SHP77 (cell line): ENCODE measurements around the gene CAMTA2.
"Not testable (repeated sequence)": the region's sequence is repeated elsewhere in the genome, so short reads cannot be mapped to it uniquely, and the experiment has no call there.

ENCODE experiments used
- DNase-seq, 2 experiments: peaks; one replicate each; lab custom pipeline; 2025; lab: John Stamatoyannopoulos, UW

Gene CAMTA2, protein sequence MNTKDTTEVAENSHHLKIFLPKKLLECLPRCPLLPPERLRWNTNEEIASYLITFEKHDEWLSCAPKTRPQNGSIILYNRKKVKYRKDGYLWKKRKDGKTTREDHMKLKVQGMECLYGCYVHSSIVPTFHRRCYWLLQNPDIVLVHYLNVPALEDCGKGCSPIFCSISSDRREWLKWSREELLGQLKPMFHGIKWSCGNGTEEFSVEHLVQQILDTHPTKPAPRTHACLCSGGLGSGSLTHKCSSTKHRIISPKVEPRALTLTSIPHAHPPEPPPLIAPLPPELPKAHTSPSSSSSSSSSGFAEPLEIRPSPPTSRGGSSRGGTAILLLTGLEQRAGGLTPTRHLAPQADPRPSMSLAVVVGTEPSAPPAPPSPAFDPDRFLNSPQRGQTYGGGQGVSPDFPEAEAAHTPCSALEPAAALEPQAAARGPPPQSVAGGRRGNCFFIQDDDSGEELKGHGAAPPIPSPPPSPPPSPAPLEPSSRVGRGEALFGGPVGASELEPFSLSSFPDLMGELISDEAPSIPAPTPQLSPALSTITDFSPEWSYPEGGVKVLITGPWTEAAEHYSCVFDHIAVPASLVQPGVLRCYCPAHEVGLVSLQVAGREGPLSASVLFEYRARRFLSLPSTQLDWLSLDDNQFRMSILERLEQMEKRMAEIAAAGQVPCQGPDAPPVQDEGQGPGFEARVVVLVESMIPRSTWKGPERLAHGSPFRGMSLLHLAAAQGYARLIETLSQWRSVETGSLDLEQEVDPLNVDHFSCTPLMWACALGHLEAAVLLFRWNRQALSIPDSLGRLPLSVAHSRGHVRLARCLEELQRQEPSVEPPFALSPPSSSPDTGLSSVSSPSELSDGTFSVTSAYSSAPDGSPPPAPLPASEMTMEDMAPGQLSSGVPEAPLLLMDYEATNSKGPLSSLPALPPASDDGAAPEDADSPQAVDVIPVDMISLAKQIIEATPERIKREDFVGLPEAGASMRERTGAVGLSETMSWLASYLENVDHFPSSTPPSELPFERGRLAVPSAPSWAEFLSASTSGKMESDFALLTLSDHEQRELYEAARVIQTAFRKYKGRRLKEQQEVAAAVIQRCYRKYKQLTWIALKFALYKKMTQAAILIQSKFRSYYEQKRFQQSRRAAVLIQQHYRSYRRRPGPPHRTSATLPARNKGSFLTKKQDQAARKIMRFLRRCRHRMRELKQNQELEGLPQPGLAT

DNA sequence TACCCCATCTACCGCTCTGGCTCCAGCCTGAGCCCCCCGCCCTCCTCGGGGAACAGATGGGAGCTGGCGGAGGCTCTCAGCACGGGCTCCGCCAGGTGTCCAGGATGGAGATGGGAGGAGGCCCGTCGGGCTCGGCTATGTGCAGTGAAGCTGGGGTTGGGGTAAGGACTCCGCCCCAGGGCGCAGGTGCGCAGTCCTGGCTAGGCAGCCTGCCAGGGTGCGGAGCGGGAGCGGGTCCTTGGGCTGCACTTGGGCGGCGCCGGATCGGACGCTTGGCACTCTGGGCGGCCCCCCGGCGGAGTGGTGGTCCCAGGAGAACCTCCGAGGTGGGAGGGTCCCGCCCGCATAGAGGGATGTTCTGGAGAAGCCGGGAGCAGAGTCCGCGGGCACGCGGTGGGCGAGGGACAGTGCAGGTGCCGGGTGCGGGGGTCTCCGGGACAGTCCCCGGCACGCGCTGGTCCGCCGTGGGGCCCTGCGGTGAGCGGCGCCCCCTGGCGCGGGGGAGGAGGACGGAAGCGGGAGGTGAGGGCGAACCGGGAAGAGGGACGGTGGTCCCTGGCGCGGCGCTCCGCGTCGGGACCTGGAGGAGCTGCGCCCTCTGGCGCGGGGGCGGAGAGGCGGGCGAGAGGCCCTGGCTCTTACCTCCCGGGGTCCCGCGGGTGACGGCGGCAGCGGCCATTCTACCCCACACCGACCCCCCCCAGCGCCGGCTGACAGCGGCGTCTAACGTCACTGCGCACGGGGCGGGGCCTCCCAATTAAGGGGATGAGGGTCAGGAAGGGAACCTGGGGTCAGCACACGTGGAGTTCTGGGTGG, at the start of gene CAMTA2:
Gene CAMTA2 (minus strand): TSS at position 725 of the 816 bp plus-strand sequence. CDS start 1,453 bp downstream, outside the sequence.
- peak; percentile 79 to 85 for DNase-seq

DNA sequence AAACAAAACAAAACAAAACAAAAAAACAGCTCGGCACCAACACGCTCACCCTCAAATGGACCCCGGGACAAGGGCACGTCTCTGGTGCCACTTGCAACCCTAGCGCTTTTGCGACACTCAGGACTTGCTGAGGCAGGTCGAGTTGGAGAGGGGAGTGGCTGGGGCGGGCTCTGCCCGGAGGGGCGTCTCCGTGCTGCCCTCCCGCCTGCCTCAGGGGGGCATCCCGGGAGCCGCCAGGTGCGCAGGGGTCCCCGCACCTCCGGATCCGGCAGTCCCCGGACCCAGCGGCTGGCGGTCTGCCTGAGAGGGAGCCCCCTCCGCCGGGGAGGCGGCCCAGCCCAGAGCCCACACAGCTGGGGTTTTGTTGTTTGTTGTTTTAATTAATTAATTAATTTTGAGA, 47.8 kb upstream of the CAMTA2 start, which contains the start of gene SLC52A1:
Gene SLC52A1 (minus strand): TSS at position 112 of the 400 bp plus-strand sequence. CDS start 820 bp downstream, outside the sequence.
- no peak for DNase-seq

DNA sequence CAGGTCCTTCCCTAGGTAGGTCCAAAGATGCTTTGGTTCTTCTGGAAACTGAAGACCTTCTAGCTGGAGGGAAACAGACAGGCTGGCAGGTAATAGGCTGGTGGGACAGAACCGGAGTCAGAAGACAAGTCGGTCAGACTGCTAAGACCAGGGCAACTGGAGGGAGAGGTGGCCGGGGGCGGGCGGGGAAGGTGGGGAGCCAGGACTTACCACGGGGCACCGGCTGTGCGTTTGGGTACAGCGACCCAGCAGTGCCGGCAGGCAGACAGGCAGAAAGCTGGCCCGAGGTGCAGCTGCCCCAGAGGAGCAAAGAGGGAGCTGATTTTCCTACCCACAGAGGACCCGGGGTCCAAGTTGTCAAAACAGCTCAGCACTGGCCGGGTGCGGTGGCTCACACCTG, 47.2 kb upstream of the CAMTA2 start:
- DNase-seq = no peak

DNA sequence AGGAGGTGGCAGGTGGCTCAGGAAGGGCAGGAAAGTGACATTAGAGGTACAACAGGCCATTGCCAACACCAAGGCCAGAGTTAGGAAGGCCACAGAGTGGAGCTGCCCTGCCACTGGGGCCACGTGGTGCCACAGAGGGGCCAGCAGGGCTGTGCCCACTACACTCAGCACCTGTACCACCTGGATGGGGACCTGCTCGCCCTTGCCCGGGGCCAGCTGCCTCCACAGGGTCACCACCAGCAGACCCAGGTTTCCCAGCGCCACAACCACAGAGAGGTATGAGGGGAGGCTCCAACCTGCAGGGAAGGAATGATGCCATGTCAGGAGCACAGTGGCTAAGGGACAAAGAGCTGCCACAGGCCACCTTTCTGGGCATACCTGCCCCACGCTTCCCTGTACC, 46.6 kb upstream of the CAMTA2 start:
- no peak for DNase-seq

DNA sequence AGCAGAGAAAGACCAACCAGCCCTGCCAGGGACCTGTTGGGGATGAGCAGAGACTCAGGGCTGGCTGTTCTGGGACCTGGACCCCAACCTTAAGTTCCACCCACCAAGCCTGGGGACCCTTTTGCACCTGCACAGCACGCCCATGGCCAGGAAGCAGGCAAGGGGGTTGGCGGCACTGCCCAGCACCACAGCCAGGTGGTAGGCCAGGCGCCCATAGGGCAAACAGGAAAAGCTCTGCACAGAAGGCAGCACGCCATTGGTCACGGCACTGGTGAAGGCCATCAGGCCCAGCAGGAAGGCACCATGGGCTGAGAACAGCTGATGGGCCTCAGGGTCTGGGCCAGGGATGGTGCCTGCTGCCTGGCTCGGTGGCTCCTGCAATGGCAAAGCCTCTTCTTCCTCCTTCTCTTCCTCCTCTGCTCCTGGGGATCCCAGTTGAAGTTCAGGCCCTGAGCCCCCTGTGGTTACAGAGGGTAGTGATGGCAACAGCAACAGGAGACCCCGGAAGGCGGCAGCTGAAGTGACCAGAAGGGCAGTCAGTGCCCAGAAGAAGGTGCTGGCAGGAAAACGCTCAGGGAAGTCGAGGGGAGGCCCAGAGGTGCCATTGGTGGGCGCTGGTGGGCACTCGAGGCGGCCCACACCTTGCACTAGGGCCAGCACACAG, 46.0 kb upstream of the CAMTA2 start:
- no peak for DNase-seq

DNA sequence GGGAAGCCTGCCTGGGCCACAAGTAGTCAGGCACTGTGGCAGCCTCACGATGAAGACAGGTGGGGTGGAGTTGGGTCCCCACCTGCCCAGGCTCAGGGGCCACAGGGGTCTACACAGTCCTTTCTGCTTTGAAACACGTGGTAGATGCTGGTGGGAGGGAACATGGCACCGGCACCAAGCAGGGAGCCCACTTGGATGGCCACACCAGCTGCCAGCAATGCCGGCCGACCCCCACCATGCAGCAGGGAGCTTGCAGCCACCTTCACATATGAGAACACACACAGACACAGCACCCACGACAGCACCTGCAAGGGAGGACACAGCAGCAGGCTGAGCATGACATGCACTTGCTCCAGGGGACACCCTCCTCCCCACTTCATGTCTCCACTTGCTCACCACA, 45.4 kb upstream of the CAMTA2 start:
- DNase-seq = no peak

DNA sequence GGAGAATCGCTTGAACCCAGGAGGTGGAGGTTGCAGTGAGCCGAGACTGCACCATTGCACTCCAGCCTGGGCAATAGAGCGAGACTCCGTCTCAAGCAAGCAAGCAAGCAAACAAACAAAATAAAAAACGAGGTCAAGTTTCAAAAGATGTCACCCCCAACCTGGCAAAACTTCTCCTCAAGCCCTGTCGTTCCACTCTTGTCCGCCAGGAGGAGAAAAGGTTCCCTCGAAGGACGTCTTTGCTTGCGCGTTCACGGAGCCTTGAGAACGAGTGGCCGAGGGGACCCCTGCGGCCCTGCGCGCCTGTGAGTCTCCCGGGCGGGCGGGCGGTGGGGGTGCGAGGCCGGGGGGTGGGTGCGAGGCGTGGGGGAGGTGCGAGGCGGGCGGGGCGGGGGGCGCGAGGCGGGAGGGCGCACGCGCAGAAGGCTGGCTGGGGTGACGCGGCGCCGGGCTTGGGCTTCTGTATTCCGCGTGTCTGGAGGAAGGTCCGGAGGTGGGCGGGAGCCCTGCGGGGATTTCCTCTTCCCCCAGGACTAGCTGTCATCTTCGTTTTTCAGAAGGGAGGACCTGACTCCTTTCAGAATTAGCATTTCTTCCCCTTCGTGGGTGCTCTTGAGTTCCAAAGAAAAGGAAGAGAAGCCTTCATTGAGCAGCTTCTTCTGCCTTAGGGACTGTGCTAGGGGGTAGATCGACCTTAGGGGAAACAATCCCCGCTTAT, 44.0 kb upstream of the CAMTA2 start:
- DNase-seq = peak; percentile 76 to 78

DNA sequence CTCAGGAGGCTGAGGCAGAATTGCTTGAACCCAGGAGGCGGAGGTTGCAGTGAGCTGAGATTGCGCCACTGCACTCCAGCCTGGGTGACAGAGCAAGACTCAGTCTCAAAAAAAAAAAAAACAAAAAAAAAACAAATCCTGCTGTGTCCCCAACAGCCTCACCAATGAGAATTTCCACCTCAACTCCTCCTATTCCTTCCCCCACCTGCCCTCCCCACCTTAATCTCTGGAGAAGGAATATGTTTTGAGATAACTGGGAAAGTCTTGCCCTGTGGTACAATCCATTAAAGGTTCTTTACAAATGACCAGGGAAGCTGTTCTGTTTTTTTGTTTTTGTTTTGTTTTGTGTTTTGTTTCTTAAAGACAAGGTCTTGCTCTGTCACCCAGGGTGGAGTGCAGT, 42.7 kb upstream of the CAMTA2 start:
- DNase-seq = not testable (repeated sequence)

DNA sequence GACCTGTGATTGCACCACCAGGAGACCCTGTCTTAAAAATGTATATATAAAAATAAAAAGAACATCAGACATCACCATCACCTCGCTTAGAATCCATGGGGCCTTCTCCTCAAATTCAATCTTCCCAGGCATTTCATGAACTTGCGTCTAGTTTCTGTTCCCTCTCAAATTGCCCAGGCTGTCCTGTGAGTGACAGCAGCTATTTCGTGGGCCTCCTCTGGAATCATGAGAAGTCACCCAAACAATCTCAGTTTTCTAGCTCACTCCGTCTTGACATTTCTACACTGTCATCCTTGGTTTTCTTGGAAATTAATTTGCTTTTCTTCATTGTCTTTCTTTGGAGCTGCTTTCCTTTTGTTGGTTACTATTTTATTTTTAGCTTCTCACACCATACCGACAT, 40.4 kb upstream of the CAMTA2 start:
- DNase-seq = no peak

DNA sequence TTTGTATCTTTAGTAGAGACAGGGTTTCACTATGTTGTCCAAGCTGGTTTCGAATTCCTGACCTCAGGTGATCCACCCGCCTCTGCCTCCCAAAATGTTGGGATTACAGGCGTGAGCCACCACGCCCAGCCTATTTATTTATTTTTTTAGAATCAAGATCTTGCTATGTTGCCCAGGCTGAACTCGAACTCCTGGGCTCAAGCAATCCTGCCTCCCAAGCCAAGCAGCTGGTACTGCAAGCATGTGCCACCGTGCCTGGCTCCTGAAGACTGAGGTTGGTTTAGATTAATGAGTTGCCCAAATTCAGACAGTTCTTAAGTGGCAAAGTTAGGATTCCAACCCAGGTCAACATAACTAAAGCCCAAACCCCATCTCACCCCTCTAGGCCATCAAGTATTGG, 39.8 kb upstream of the CAMTA2 start:
- DNase-seq = no peak

DNA sequence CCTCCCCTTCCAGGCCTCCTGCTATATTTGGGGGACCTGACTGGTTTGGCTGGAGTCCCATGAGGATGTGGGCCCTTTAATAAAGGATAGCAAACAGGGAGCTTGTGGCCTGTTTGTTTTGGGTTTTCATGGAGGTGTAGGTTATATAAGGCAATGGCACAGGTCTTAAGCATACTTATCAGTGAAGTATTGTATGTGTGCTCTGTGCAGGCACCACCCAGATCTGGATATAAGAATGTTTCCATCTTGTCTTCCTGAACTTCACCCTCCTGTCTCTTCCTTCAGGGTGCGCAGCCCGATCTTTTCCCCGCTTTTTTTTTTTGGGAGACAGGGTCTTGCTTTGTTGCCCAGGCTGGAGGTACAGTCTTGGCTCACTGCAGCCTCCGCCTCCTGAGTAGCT, 37.1 kb upstream of the CAMTA2 start:
- DNase-seq = no peak

DNA sequence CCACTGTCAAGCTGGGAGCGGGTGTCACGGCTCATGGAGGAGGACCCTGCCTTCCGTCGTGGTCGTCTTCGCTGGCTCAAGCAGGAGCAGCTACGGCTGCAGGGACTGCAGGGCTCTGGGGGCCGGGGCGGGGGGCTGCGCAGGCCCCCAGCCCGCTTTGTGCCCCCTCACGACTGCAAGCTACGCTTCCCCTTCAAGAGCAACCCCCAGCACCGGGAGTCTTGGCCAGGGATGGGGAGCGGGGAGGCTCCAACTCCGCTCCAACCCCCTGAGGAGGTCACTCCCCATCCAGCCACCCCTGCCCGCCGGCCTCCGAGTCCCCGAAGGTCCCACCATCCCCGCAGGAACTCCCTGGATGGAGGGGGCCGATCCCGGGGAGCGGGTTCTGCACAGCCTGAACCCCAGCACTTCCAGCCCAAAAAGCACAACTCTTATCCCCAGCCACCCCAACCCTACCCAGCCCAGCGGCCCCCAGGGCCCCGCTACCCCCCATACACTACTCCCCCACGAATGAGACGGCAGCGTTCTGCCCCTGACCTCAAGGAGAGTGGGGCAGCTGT, 36.2 kb upstream of the CAMTA2 start:
- DNase-seq = no peak

DNA sequence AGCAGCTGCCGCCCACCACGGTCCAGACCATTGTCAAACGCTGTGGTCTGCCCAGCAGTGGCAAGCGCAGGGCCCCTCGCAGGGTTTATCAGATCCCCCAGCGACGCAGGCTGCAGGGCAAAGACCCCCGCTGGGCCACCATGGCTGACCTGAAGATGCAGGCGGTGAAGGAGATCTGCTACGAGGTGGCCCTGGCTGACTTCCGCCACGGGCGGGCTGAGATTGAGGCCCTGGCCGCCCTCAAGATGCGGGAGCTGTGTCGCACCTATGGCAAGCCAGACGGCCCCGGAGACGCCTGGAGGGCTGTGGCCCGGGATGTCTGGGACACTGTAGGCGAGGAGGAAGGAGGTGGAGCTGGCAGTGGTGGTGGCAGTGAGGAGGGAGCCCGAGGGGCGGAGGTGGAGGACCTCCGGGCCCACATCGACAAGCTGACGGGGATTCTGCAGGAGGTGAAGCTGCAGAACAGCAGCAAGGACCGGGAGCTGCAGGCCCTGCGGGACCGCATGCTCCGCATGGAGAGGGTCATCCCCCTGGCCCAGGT, 34.8 kb upstream of the CAMTA2 start:
- DNase-seq = no peak

DNA sequence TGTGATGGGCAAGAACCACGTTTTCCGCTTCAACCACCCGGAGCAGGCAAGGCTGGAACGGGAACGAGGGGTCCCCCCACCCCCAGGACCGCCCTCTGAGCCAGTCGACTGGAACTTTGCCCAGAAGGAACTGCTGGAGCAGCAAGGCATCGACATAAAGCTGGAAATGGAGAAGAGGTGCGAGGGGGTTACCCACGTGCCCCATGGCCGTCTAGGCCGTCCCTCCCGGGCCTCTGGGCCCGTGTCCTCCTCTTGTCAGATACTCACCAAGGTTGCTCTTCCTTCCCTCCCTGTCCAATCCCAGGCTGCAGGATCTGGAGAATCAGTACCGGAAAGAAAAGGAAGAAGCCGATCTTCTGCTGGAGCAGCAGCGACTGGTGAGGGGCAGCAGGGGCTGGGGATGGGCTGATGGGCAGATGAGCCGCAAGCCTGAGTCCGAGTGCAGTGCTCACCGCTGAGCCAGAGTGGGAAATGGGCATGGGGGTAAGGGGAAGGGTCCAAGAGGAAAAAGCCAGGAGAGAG, 33.1 kb upstream of the CAMTA2 start:
- no peak for DNase-seq

DNA sequence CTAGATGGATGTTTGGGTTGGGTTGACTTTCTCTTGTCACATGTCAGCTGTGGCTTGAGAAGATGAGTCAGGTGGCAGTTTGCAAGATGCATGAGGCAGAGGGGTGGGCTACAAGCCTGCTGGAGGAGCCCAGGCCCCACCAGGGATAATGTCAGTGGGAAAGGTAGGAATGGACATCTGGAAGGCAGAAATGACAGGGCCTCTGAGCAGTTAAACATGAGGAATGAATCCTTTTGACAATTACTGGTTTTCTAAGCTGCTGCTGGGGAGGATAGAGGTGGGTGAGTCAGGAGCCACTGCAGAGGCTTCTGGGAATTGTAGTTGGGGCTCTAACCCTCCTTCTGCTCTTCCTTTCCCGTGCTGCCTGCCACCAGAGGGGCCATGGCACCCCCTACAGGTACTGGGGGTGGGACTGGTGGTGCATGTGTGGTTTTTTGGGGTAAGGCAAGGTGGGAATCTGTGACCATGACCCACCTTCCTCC, 32.0 kb upstream of the CAMTA2 start:
- DNase-seq = no peak

DNA sequence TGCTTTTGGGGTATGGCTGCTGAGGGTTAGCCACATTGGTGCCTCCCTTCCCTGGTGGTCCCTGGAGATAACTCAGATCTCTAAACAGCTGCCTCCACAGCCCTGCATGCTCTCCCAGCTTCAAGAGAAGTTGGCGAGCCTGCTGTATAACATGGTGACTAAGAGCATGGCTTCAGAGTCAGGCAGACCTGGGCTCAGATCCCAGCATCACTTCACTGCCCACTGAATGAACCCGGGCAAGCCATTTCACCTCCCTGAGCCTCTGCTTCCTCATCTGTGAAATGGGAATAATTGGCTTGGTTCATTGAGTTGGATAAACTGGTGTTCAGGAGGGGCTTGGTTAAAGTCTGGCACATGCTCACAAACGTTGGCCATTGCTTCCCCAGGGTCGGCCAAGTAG, 26.9 kb upstream of the CAMTA2 start:
- DNase-seq = no peak

DNA sequence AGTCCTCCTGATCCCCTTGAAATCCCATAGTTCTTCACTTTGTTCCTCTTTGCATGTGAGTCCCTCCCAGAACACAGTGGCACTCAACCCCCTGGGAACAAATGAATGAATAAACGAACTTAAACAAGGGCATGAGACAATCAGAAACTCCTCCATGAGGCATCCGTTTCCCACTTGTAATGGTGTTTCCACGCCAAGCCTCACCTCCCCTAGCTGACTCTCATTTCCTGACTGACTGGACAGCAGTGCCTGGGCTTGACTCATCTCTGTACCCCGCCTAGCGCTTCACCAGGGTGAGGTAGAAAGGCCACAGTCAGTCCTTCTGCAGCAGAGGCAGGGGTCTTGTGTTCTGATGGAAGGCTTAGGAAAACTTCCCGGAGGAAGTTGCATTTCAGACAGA, 24.5 kb upstream of the CAMTA2 start:
- DNase-seq = no peak

DNA sequence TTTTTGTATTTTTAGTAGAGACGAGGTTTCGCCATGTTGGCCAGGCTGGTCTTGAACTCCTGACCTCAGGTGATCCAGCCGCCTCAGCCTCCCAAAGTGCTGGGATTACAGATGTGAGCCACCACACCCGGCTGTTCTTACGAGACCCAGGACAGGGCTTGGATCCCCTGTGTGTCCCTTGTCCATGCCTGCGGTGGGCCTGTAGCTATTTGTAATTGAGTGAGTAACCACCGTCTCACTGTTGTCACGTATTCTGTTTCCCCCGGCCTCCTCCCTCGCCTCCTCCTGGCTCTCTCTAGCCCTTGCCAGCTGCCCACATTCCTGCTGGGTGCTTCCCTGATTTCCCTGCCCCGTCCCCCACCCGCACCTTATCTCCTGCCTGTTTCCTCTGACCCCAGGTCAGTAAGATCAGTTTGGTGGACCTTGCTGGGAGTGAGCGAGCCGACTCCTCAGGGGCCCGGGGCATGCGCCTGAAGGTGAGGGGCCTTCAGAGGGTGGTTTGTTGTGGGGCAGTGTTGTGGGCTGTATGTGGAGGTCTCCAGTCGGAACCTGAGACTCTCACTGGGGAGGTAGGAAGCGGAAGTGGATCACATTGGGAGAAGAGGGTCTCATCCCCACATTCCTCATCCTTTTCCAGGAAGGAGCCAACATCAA, 15.9 kb upstream of the CAMTA2 start:
- no peak for DNase-seq
